NCI-H82 treated with DMSO at 0.1 percent for 48 hours (cell line): ENCODE results near the gene DNAH9.
"Not testable (repeated sequence)": the region's sequence is repeated elsewhere in the genome, so short reads cannot be mapped to it uniquely, and the experiment has no call there.

ENCODE experiments used
- DNase-seq: peaks from one replicate; lab custom pipeline; 2025; ENCODE audit not compliant: unreplicated experiment; lab: John Stamatoyannopoulos, UW

Gene DNAH9

GRCh38 chr17:11901931-11902330 is 303.7 kb downstream of the DNAH9 start:
- DNase-seq, result no peak

DNA sequence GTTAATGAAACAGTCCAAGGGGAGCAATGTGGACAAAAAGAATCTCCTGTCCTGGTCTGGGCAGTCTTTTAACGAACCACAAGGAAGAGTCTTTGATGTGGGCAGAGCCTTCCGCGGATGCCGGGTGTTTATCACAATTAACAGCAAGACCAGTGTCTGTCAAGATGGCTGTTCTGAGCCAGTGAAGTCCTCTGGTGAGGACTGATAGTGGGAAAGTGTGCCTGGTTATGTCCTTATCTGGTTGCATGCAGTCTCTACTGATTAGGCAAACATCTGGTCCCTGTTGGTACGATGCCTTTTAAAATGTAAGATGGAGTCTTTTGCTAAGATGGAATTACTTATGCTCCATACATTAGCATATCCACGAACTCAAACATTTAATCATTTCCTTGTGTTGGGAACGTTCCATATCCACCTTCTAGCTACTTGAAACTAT is 310.5 kb downstream of the DNAH9 start:
- no peak for DNase-seq

DNA sequence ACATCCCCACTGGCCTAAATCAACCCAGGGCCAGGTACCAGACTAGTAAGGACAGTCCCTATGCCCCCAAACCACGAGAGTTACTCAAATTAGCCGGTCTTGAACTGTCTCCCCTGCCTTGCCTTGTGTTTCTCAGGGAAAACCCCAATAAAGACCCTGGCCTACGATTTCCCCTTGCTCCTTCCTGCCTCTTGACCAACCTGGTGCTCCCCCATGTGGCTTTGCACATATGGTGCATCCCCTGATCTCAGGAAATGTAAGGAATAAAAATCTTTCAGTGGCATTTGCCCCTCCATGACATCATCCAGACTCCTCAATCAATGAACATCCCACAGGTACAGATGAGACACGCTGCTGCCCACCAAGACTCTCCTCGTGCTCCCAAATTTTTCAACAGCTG is 311.1 kb downstream of the DNAH9 start:
- DNase-seq, result no peak

DNA sequence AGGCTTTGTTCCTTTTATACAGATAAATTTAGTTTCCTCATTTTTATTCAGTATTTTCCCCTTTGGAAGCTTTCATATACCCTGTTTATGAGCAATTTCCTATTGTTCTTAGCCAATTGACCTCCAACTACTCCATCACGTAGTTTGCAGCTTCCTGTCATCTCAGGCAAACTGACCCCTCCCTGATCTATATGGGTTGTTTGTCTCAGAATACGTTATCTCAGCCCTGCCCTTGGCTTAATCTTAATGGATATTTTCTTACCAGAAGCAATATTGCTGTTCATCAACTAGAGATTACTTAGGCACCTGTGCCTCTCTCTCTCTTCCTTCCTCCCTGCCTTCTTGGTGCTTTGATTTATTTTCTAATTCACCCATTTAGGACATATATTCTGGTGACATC is 317.8 kb downstream of the DNAH9 start:
- no peak for DNase-seq

GRCh38 chr17:11917415-11917814 is 319.1 kb downstream of the DNAH9 start:
- DNase-seq, result no peak

- DNase-seq, result no peak
Observed at GRCh38 chr17:11921296-11921695, 323.0 kb downstream of the DNAH9 start.

GRCh38 chr17:11922638-11923037 is 324.4 kb downstream of the DNAH9 start:
- no peak for DNase-seq

- no peak for DNase-seq
Observed at GRCh38 chr17:11924076-11924475, 325.8 kb downstream of the DNAH9 start.

DNA sequence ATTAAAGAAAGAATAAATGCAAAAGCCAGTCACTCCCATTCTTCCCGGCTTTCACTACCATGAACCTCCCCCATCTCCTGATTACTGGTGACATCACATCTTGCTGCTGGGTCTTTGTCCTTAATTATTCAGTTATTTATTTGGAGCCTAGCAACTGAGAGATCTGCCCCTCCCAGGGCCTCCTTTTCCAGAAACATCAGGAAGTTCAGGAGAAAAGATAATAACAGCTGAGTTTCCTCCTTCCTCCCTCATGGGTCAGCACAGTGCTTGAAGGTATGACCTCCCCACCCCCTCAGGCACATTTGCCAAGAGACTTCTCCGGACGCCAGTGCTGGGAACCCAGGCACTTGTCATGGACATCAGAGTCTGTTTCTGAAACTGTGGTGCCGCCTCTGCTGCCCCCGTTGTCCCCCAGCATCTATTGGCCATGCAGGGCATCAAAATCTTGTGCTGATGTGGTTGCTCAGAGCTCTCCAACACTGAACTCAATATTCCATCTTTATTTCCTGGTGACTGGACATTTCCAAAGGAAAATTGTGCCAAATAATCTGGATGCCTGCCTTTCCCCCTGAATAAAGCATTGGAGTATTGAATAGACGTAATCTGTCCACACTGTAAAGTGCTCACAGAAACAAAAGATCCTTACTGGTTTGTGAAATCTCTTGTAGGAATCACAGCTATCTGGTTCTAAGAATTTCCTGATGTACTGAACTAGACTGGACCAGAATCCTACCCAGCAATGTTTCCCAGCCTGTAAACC is 327.2 kb downstream of the DNAH9 start:
- DNase-seq, result no peak

DNA sequence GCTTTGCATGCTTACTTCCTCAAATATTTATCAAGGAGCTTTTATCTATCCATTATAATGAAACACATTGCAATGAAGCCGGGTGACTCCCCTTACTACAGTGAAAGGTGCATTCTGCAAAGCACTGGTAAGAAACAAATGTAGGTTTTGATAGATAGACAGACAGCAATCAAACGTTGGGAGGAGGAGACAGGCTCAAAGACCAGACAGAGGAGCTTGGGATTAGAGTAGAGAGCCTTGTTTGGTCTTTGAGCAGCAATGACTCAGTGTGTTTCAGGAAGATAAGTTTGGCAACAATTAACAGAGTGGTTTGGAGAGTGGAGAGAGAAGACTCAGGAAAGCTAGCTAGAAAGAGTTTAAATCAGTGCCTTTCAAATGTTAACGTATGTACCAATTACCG is 330.2 kb downstream of the DNAH9 start:
- DNase-seq, result no peak

DNA sequence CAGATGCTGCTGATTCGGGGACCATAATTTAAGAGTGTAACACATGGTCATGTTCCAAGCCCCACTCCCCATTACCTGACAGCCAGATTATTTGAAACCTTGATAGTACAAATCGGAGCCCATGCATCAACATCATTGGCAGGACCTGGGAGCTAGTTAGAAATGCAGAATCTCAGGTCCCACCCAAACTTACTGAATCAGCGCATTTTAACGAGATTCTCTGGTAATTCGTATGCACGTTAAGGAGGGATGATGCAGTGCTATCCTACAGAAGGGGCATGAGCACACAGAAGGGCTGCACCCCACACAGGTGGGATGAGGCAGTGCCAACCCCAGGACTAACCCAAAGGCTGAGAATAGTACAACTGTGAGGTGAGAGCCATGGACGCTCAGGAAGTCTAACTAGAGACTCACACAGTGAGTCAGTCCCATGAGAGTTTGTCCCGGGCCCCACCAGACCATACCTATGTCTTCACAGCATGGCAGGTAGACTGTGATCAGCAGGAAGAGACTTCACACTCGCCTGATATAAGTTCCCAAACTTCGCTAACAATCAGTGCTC is 334.1 kb downstream of the DNAH9 start:
- no peak for DNase-seq

DNA sequence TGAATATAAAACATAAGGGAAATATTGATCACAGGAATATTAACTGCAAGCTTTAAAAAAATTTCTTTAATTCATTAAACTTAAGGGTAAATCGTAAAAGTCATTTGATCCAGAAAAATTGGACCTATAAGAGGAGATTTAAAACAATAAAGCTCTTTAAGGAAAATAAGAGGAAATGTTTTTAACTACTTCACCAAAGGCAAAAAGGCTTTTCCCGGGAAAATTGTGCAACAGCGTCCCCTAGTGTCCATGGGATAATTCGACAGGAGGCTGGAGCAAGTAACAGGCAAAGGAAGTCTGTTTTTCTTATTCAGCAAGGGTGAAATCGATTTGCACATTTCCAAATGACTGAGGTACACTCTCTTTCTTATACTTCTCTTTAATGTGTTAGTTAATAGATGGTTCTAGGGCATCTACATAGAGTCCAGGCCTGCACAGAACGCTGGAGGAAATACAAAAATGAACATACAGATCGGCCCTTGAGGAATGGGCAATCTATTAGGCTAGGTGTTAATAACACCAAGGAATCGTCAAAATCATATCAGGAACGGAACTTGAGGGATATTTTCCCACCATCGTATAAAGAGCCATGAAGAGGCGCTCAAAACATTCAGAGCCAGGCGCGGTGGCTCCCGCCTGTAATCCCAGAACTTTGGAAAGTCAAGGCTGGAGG is 337.6 kb downstream of the DNAH9 start:
- DNase-seq, result peak; percentile 21

GRCh38 chr17:11940904-11941303 is 342.6 kb downstream of the DNAH9 start:
- no peak for DNase-seq

GRCh38 chr17:11943086-11943485 is 344.8 kb downstream of the DNAH9 start:
- not testable (repeated sequence) for DNase-seq

GRCh38 chr17:11943759-11944347 is 345.6 kb downstream of the DNAH9 start:
- DNase-seq, result no peak

DNA sequence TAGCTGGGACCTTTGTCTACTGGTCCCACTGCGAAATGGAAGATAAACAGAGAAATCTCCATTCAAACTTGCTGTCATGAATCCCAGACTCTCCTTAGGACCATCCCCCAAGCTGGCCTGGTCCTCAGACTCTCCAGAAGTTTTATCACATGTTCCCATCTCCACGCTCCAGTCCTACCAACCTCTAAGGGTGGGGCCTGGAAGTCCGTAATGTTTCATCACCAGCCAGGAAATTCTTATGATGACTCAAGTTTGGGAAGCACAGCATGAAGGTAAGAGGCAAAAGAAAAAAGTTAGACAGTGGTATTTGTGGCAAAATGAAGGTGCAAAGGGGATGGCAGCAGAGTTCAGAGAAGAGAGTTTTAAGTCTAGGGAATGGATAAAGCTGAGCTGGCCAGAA is 346.3 kb downstream of the DNAH9 start:
- no peak for DNase-seq

DNA sequence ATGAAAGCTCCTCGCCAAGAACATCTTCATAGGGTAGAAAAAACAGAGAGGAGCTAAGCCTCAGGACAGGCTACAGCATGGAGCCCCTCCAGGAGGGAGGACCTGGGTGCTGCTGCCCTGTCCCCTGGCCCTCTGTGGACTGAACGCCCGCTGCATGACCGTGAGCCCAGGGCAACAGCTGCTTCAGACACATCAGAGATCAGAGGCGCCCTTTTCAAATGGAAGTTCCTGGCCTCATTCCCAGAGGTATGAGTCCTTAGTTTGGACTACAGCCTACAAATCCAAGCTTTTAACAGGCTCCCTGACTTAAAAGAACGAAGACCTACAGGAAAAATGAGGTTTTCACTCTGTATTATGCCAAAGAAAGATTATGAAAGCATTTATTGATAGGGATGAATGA is 350.5 kb downstream of the DNAH9 start:
- DNase-seq, result no peak

DNA sequence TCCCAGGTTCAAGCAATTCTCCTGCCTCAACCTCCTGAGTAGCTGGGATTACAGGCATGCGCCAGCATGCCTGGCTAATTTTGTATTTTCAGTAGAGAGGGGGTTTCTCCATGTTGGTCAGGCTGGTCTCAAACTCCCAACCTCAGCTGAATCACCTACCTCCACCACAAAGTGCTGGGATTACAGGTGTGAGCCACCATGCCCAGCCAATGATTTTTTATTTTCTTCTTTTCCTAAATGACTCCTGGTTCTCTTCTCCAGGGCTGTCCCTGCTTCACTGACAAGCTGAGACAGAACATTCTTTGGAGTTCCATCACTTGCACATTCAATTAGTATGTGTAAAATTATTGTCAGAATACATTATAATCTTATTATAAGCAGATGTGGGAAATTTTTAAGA is 351.3 kb downstream of the DNAH9 start:
- DNase-seq, result not testable (repeated sequence)

- DNase-seq, result no peak
Observed at GRCh38 chr17:11950771-11951519, 352.7 kb downstream of the DNAH9 start.

GRCh38 chr17:11952610-11953009 is 354.3 kb downstream of the DNAH9 start:
- no peak for DNase-seq

DNA sequence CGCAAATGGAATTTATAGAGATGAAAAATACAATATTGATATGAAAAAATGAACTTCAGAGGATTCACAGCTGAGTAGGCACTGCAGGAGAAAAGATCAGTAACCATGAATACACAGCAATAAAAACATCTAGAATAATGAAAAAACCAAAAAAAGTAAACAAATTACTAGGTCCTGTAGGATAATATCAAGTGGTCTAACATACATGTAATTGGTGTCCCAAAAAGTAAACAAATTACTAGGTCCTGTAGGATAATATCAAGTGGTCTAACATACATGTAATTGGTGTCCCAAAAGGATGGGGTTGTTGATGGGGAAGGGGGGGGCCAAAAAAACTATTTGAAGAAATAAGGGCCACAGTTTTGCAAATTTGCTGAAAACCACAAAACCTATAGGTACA is 355.7 kb downstream of the DNAH9 start:
- no peak for DNase-seq
